Glomerular visceral epithelial cell (primary cell): Measurements from ENCODE around the gene UBE2J2.

Source experiments
- DNase-seq: peaks from one replicate; pipeline ENCODE4 v3.0.0-alpha.2; 2016; ENCODE audit errors: extremely low spot score

UBE2J2 gene

GRCh38 chr1:1228596-1229321 lies 44.9 kb downstream of the UBE2J2 start:
- DNase-seq = no peak

GRCh38 chr1:1228187-1228586 lies 45.5 kb downstream of the UBE2J2 start:
- DNase-seq = no peak

- no peak for DNase-seq
Observed at GRCh38 chr1:1227386-1227785, 46.3 kb downstream of the UBE2J2 start.

GRCh38 chr1:1226566-1227362 lies 46.9 kb downstream of the UBE2J2 start:
- DNase-seq = no peak

GRCh38 chr1:1225913-1226312 lies 47.7 kb downstream of the UBE2J2 start:
- no peak for DNase-seq

- DNase-seq = no peak
Observed at GRCh38 chr1:1225238-1225845, 48.3 kb downstream of the UBE2J2 start.

GRCh38 chr1:1223891-1224290 lies 49.8 kb downstream of the UBE2J2 start:
- DNase-seq = no peak

- no peak for DNase-seq
Observed at GRCh38 chr1:1223321-1223720, 50.3 kb downstream of the UBE2J2 start.

- no peak for DNase-seq
Observed at GRCh38 chr1:1222575-1223225, 51.0 kb downstream of the UBE2J2 start.

- no peak for DNase-seq
Observed at GRCh38 chr1:1221887-1222574, 51.6 kb downstream of the UBE2J2 start.

GRCh38 chr1:1220197-1220596 lies 53.5 kb downstream of the UBE2J2 start:
- DNase-seq = no peak

- no peak for DNase-seq
Observed at GRCh38 chr1:1219341-1219740, 54.3 kb downstream of the UBE2J2 start.

- DNase-seq = no peak
Observed at GRCh38 chr1:1218524-1219200, 55.0 kb downstream of the UBE2J2 start.

- DNase-seq = peak; percentile 26
Observed at GRCh38 chr1:1217621-1218523, 55.8 kb downstream of the UBE2J2 start.

- no peak for DNase-seq
Observed at GRCh38 chr1:1216770-1217620, 56.7 kb downstream of the UBE2J2 start.

- no peak for DNase-seq
Observed at GRCh38 chr1:1215881-1216605, 57.6 kb downstream of the UBE2J2 start.

GRCh38 chr1:1215080-1215676 lies 58.5 kb downstream of the UBE2J2 start:
- no peak for DNase-seq
